K562 (cell line): ENCODE measurements around the gene FLRT1. TPM values are rescaled to one million over a fixed set of nuclear protein-coding genes. Genes with fewer than 3 reads are reported as not detected.

ENCODE experiments used
- ATAC-seq: fragments of 200-7000 bp; cut with Tn5 transposase; 3 replicates; pipeline ENCODE4 v1.9.1; 2020; ENCODE audit warnings: moderate library complexity
- BruUV-seq: library from RNA; stranded (reverse); fragments of 400-500 nt; replicated peaks from 2 replicates; lab custom pipeline; 2021; lab: Mats Ljungman, UMichigan
- CTCF ChIA-PET: fragments of 300-600 bp; formaldehyde crosslinking; extraction: SDS; loops from one replicate; lab custom pipeline; 2021; ENCODE audit warnings: low intra/inter-chr PET ratio; lab: Yijun Ruan, JAX
- POLR2A ChIA-PET: fragments of 300-600, 350-650 bp; sonication (Branson Sonifier 250); formaldehyde crosslinking; extraction: SDS; loops from one replicate; lab custom pipeline; 2021; ENCODE audit warnings: antibody characterized with exemption, inconsistent platforms; lab: Yijun Ruan, JAX
- DNase-seq, 4 experiments: peaks; one replicate each; pipeline versions ENCODE4 v3.0.0 to v3.0.0-alpha.2; 2011 to 2018; ENCODE audit warnings: low spot score in 3 of 4, mixed read lengths in 3 of 4; ENCODE audit errors: extremely low read depth in 1 of 4
- FAIRE-seq: peaks from 2 replicates; lab custom pipeline; 2011; peaks lifted over from hg19 to GRCh38; lab: Jason Lieb, UNC
- H2AFZ ChIP-seq: 2 replicates; pipeline ENCODE4 v1.6.0; 2011; ENCODE audit warnings: low read depth, low read length, control low read depth, inconsistent platforms
- H3K27ac ChIP-seq: fragments of 200-600 bp; 3 replicates; pipeline ENCODE4 v1.8.0; 2011; ENCODE audit warnings: low read depth, mild to moderate bottlenecking, control low read depth, inconsistent platforms, low read length, moderate library complexity, mixed read lengths; ENCODE audit errors: extremely low read depth
- H3K27me3 ChIP-seq, 2 experiments: fragments of 300-600 bp in 1 of 2; 2 replicates in 1 of 2; 3 replicates in 1 of 2; pipeline versions ENCODE4 v1.6.0 to v1.8.0; 2011; ENCODE audit warnings: inconsistent platforms in 2 of 2, low read length in 2 of 2, mild to moderate bottlenecking in 1 of 2, mixed read lengths in 1 of 2, moderate library complexity in 1 of 2; ENCODE audit not compliant: control insufficient read depth in 2 of 2, insufficient read depth in 2 of 2
- H3K36me3 ChIP-seq: fragments of 300-600 bp; 3 replicates; pipeline ENCODE4 v1.8.0; 2011; ENCODE audit warnings: mild to moderate bottlenecking, low read length, inconsistent platforms; ENCODE audit not compliant: control insufficient read depth, insufficient read depth
- H3K4me1 ChIP-seq, 2 experiments: fragments of 200-600 bp in 1 of 2; replicated peaks in 1 of 2; 2 replicates in 1 of 2; 3 replicates in 1 of 2; pipeline versions ENCODE4 v1.5.1 to v1.8.0; 2011; ENCODE audit warnings: inconsistent platforms in 2 of 2, low read length in 2 of 2, mild to moderate bottlenecking in 1 of 2, mixed read lengths in 1 of 2, moderate library complexity in 1 of 2; ENCODE audit not compliant: control insufficient read depth in 2 of 2, insufficient read depth in 2 of 2
- H3K4me2 ChIP-seq: 2 replicates; pipeline ENCODE4 v1.6.1; 2011; ENCODE audit warnings: low read length, control low read depth, inconsistent platforms, mixed read lengths; ENCODE audit not compliant: insufficient read depth
- H3K4me3 ChIP-seq: fragments of 200-600 bp; sonication (generic), shearing (Covaris generic); 2 replicates; pipeline ENCODE4 v1.5.1; 2016; ENCODE audit warnings: control low read depth, inconsistent platforms
- H3K79me2 ChIP-seq: fragments of 200-600 bp; 3 replicates; pipeline ENCODE4 v1.8.0; 2011; ENCODE audit warnings: low read length, inconsistent platforms; ENCODE audit not compliant: control insufficient read depth, insufficient read depth
- H3K9ac ChIP-seq, 2 experiments: 2 replicates each; pipeline versions ENCODE4 v1.6.0 to v1.6.1; 2011; ENCODE audit warnings: low read depth in 2 of 2, low read length in 2 of 2, control low read depth in 1 of 2, inconsistent platforms in 1 of 2, mild to moderate bottlenecking in 1 of 2, mixed read lengths in 1 of 2; ENCODE audit not compliant: insufficient read depth in 1 of 2
- H3K9me1 ChIP-seq: one replicate; pipeline ENCODE4 v1.6.0; 2011; ENCODE audit warnings: inconsistent platforms, mild to moderate bottlenecking, low read length, moderate library complexity; ENCODE audit not compliant: control insufficient read depth, insufficient read depth
- H3K9me3 ChIP-seq: replicated peaks from 2 replicates; pipeline ENCODE4 v1.5.1; 2011; ENCODE audit warnings: low read depth, low read length, inconsistent platforms; ENCODE audit not compliant: control insufficient read depth, insufficient read depth
- H4K20me1 ChIP-seq: replicated peaks from 2 replicates; pipeline ENCODE4 v1.6.1; 2011; ENCODE audit warnings: low read length, inconsistent platforms, mixed read lengths; ENCODE audit not compliant: control insufficient read depth, insufficient read depth
- BCOR ChIP-seq: fragments of 450-650 bp; IDR thresholded peaks from 2 replicates; pipeline ENCODE4 v1.6.1; 2016
- ESRRA ChIP-seq: fragments of 450-650 bp; IDR thresholded peaks from 2 replicates; pipeline ENCODE4 v1.6.1; 2014; ENCODE audit warnings: low read depth, mild to moderate bottlenecking, moderate library complexity, borderline replicate concordance
- KDM1A ChIP-seq, 2 experiments: fragments of 450-650 bp; IDR thresholded peaks; 2 replicates each; pipeline ENCODE4 v1.6.1; 2016; ENCODE audit warnings: mild to moderate bottlenecking in 2 of 2
- RBM25 ChIP-seq: fragments of 200-400 bp; formaldehyde crosslinking; IDR thresholded peaks from 2 replicates; pipeline ENCODE4 v1.6.1; 2018; ENCODE audit warnings: low read length, low read depth, moderate library complexity; ENCODE audit not compliant: severe bottlenecking
- ZKSCAN8 ChIP-seq: fragments of 200-800 bp; sonication (Bioruptor generic); IDR thresholded peaks from 2 replicates; pipeline ENCODE4 v1.6.1; 2016; ENCODE audit warnings: missing genetic modification characterization, missing compliant biosample characterization
- ZZZ3 ChIP-seq: fragments of 450-650 bp; IDR thresholded peaks from 2 replicates; pipeline ENCODE4 v1.6.1; 2016; ENCODE audit warnings: antibody characterized with exemption, mild to moderate bottlenecking, moderate library complexity
- WGBS: fragments of 100-300 bp; shearing (Covaris generic); methylation state at CpG from one replicate; pipeline ENCODE4 v1.1.6; 2016; ENCODE audit warnings: low coverage, mixed read lengths; ENCODE audit not compliant: insufficient coverage; ENCODE audit errors: missing lambda C conversion rate; 5-methylcytosine and 5-hydroxymethylcytosine counted together
- in situ Hi-C: fragments of 300-500 bp; cut with MboI; formaldehyde crosslinking; loops from 4 replicates; pipeline ENCODE4 v1.15.0; 2018; ENCODE audit warnings: inconsistent platforms, mixed read lengths
- intact Hi-C: fragments of 100-400 bp; cut with micrococcal nuclease; formaldehyde crosslinking; loops from 2 replicates; pipeline ENCODE4 v1.14.2; 2022
- polyA plus RNA-seq, 8 experiments: library from polyadenylated mRNA; depleted of rRNA in 4 of 8; stranded (reverse) in 5 of 8; unstranded in 3 of 8; fragments of >200 nt; fragmentation: Nextera tagmentation in 2 of 8; fragmentation: Illumina TruSeq in 1 of 8; extraction: Ambion mirVana in 2 of 8; extraction: Trizol in 1 of 8; gene quantifications; 2 replicates each; pipeline versions ENCODE4 v1.2.1 to v1.2.3, GENCODE V29; 2011 to 2014; ENCODE audit warnings: inconsistent platforms in 1 of 8, missing spikeins in 1 of 8
- total RNA-seq, 7 experiments: library from RNA; depleted of rRNA in 6 of 7; stranded (reverse); fragments of >200 nt in 6 of 7; fragmentation: Illumina TruSeq in 2 of 7; extraction: Trizol in 2 of 7; gene quantifications; 2 replicates each; pipeline versions ENCODE4 v1.2.1 to v1.2.3, GENCODE V29; 2011 to 2021; ENCODE audit warnings: low replicate concordance in 1 of 7
- TF ChIP-seq, protein P1 (sequence below): fragments of 450-650 bp; IDR thresholded peaks from 2 replicates; pipeline ENCODE4 v1.6.1; 2017; ENCODE audit warnings: antibody characterized with exemption, mild to moderate bottlenecking

Gene FLRT1
- total and polyA plus RNA-seq, 9 of the 15 experiments (the other 6 are each of a cell fraction or from before 2014, with no cell fraction given), result not detected

DNA sequence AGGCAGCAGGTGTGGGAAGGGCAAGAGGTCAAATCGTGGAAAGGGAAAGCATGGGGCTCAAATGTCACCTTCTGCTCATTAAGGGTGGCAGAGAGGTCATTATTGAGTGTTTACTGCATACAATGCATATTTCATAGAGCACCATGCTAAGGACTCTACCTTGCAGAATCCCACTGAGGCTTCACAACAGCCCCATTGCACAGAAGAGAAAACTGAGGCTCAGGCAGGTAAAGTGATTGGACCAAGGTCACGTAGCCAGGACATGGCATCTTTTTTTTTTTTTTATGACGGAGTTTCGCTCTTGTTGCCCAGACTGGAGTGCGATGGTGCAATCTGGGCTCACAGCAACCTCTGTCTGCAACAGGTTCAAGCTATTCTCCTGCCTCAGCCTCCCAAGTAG is 7.8 kb downstream of the FLRT1 start:
- no peak overlapping the region for H3K4me3 ChIP-seq
- intact Hi-C loops (loop anchor here (5.0 kb wide), 1 partner anchor 104 kb away; no protein-coding TSS in a partner anchor), in situ Hi-C loops (no loop called here)
- DNase-seq, result no peak
- H2AFZ ChIP-seq, result no peak overlapping the region
- peaks cover 41% of the 10 kb centered on the region for H4K20me1 ChIP-seq
- no TSS peak for BruUV-seq
- H3K4me1 ChIP-seq, result peaks cover 0 to 39% of the 10 kb centered on the region in 2 experiments; a peak in 2 of 5 replicates
- H3K27me3 ChIP-seq, result no peaks in the 10 kb centered on the region
- H3K9me1 ChIP-seq, result no peaks in the 10 kb centered on the region
- no peaks in the 10 kb centered on the region for H3K9me3 ChIP-seq
- CTCF ChIA-PET, result no interaction called here
- TF ChIP-seq, protein P1, sequence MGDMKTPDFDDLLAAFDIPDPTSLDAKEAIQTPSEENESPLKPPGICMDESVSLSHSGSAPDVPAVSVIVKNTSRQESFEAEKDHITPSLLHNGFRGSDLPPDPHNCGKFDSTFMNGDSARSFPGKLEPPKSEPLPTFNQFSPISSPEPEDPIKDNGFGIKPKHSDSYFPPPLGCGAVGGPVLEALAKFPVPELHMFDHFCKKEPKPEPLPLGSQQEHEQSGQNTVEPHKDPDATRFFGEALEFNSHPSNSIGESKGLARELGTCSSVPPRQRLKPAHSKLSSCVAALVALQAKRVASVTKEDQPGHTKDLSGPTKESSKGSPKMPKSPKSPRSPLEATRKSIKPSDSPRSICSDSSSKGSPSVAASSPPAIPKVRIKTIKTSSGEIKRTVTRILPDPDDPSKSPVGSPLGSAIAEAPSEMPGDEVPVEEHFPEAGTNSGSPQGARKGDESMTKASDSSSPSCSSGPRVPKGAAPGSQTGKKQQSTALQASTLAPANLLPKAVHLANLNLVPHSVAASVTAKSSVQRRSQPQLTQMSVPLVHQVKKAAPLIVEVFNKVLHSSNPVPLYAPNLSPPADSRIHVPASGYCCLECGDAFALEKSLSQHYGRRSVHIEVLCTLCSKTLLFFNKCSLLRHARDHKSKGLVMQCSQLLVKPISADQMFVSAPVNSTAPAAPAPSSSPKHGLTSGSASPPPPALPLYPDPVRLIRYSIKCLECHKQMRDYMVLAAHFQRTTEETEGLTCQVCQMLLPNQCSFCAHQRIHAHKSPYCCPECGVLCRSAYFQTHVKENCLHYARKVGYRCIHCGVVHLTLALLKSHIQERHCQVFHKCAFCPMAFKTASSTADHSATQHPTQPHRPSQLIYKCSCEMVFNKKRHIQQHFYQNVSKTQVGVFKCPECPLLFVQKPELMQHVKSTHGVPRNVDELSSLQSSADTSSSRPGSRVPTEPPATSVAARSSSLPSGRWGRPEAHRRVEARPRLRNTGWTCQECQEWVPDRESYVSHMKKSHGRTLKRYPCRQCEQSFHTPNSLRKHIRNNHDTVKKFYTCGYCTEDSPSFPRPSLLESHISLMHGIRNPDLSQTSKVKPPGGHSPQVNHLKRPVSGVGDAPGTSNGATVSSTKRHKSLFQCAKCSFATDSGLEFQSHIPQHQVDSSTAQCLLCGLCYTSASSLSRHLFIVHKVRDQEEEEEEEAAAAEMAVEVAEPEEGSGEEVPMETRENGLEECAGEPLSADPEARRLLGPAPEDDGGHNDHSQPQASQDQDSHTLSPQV, result no peak
- TF ChIP-seq ESRRA (0 out of 2 replicates have a peak, but pooled peaks have one; percentile 61), ZKSCAN8 (no peak), BCOR (peak; percentile 66), RBM25 (peak; percentile 80), KDM1A (IDR thresholded peaks at IDR 0.05) (peak in 1 of 2 experiments; percentile 11; a peak in 1 of 4 replicates), ZZZ3 (no peak)
- peak; percentile 23 for FAIRE-seq
- H3K4me2 ChIP-seq, result no peak overlapping the region
- no peaks in the 10 kb centered on the region for H3K36me3 ChIP-seq
- H3K79me2 ChIP-seq, result no peaks in the 10 kb centered on the region
- no peak overlapping the region for H3K27ac ChIP-seq
- POLR2A ChIA-PET, result interaction anchor here (0.7 kb wide), 1 partner anchor 28 kb away, joined by 3 read pairs; no protein-coding TSS in a partner anchor
- no peak overlapping the region for H3K9ac ChIP-seq
- WGBS, result 67% methylated on average over 4 of the region's 5 CpGs
- ATAC-seq, result no peak
